Stimulated activated naive CD8-positive, alpha-beta T cell treated with anti-CD3 and anti-CD28 coated beads, Interleukin-15, amount 100 ng/mL, for 72 hours (primary cell): ENCODE measurements around the gene AHSP.
A peak's percentile ranks its signal among the peaks of the same experiment; 100 is the strongest.
"Not testable (repeated sequence)": the region's sequence is repeated elsewhere in the genome, so short reads cannot be mapped to it uniquely, and the experiment has no call there.

Experiments
- ATAC-seq: fragments of 150-1000 bp; cut with Tn5 transposase; 2 replicates; pipeline ENCODE4 v1.10.0; 2021; ENCODE audit warnings: mild to moderate bottlenecking, moderate library complexity
- DNase-seq, 2 donors: peaks; one replicate each; pipeline ENCODE4 v3.0.0; 2021 to 2022
- H3K27ac Mint-ChIP-seq, 2 donors: one replicate each; pipeline ENCODE4 v1.8.0; 2022; ENCODE audit warnings: mild to moderate bottlenecking in 2 of 2, mixed read lengths in 2 of 2, moderate library complexity in 2 of 2
- H3K27me3 Mint-ChIP-seq: one replicate; pipeline ENCODE4 v1.8.0; 2022; ENCODE audit warnings: mixed read lengths
- H3K4me1 Mint-ChIP-seq: one replicate; pipeline ENCODE4 v1.8.0; 2022; ENCODE audit warnings: mild to moderate bottlenecking, mixed read lengths
- H3K4me3 Mint-ChIP-seq, 2 donors: one replicate each; pipeline ENCODE4 v1.8.0; 2022; ENCODE audit warnings: mild to moderate bottlenecking in 2 of 2, mixed read lengths in 2 of 2, moderate library complexity in 1 of 2
- H3K9me3 Mint-ChIP-seq, 2 donors: one replicate each; pipeline ENCODE4 v1.8.0; 2022; ENCODE audit warnings: mixed read lengths in 2 of 2

The AHSP gene

DNA sequence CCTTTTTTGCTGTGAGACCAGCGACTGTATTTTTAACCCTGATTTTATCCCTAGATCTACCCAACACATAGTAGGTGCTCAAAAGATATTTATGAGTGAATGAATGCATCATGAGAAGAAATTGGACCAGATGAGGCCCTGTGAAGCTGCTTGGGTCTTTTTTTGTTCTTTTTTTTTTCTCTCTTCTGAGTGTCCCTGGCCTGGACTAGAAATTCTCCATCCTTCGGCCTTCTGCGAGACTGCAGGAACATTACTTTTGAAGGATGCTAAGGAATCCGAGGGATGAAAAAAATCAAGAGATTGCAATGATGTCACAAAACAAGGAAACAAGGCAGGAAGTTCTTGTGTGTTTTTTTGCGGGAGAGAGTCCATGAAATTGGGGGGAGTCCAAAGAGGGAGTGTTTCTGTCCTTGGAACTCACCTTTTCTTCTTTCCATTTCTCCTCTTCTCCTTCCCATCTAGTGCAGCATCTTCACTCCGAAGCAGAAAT lies 18.9 kb upstream of the AHSP start:
- ATAC-seq, result no peak
- DNase-seq, result no peak
- Mint-ChIP-seq H3K4me1 (peaks cover 50% of the 10 kb centered on the region), H3K9me3 (no peaks in the 10 kb centered on the region), H3K4me3 (peak overlapping the region; percentile 90 to 99), H3K27me3 (no peaks in the 10 kb centered on the region), H3K27ac (peak overlapping the region; percentile 99 to 100)

DNA sequence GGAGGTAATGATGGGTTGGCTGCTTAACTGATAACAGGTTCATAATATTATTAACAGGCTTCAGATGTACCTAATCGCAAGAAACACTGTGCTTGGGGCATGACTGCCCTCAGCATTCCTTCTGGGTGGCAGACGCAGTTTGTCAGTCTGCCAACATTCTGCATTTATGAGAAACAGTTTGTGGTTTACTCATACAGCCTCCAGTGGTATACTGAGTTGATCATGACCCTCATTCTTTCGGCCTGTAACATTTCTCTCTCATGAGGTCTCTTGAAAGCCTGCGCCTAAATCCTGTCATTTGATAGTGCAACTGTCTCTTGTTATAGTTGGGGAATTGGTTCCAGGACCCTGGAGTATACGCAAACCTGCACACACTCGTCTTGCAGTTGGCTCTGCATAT lies 14.6 kb upstream of the AHSP start:
- no peak overlapping the region for H3K4me3 Mint-ChIP-seq

DNA sequence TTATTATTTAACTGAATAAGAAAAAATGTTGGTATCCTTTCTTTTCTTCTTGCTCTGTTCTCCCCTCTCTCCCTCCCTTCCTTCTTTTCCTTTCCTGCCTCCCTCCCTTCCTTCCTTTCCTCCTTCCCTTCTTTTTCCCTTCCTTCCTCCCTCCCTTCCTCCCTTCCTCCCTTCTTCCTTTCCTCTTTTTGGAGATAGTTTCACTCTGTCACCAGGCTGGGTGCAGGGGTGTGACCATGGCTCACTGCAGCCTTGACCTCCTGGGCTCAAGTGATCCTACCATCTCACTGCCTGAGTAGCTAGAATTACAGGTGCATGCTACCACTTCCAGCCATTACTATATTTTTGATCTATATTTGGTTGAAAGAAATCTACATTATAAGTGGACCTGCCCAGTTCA lies 13.8 kb upstream of the AHSP start:
- H3K27ac Mint-ChIP-seq, result no peak overlapping the region
- peaks cover 26% of the 10 kb centered on the region for H3K4me1 Mint-ChIP-seq
- ATAC-seq (no peak), DNase-seq (no peak)
- no peaks in the 10 kb centered on the region for H3K27me3 Mint-ChIP-seq
- peaks cover 0 to 21% of the 10 kb centered on the region in 2 donors for H3K9me3 Mint-ChIP-seq
- no peak overlapping the region for H3K4me3 Mint-ChIP-seq

More for the DNA sequence above, 14.6 kb upstream of the AHSP start:
- Mint-ChIP-seq H3K4me1 (peaks cover 26% of the 10 kb centered on the region), H3K9me3 (peaks cover 0 to 21% of the 10 kb centered on the region in 2 donors), H3K27me3 (no peaks in the 10 kb centered on the region), H3K27ac (no peak overlapping the region)
- ATAC-seq (no peak), DNase-seq (no peak)

DNA sequence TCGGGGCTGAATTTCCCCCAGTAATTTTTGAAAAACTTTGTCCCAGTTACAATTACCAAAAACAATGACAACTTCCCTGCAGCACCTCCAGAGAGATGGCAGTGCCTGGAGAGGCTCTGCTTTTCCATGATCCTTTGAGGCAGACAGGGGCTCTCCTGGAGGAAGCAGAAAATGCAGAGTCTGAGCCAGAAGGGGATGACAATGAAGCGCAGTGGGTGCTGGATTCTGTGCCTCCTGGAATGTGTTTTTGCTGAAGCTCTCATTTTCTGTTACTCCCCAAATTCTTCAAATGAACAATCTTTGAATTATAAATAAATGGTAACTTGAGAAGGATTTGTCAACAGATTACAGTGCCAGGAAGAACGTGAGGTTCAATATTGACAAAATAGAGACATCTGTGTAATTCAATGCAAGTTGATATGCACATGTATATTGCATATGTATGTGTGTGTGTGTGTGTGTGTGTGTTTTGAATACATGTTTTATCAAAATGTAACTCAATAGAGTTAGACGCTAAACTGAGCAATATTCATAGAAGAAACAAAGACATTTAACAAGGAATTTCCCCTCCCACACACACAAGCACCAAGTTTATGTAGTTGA lies 9.8 kb upstream of the AHSP start:
- no peak overlapping the region for H3K4me3 Mint-ChIP-seq
- H3K27ac Mint-ChIP-seq, result peak overlapping the region in 1 of 2 donors; percentile 85
- H3K4me1 Mint-ChIP-seq, result peaks cover 7% of the 10 kb centered on the region
- ATAC-seq, result no peak
- peaks cover 6% of the 10 kb centered on the region for H3K27me3 Mint-ChIP-seq
- H3K9me3 Mint-ChIP-seq, result peaks cover 0 to 21% of the 10 kb centered on the region in 2 donors
- no peak for DNase-seq

DNA sequence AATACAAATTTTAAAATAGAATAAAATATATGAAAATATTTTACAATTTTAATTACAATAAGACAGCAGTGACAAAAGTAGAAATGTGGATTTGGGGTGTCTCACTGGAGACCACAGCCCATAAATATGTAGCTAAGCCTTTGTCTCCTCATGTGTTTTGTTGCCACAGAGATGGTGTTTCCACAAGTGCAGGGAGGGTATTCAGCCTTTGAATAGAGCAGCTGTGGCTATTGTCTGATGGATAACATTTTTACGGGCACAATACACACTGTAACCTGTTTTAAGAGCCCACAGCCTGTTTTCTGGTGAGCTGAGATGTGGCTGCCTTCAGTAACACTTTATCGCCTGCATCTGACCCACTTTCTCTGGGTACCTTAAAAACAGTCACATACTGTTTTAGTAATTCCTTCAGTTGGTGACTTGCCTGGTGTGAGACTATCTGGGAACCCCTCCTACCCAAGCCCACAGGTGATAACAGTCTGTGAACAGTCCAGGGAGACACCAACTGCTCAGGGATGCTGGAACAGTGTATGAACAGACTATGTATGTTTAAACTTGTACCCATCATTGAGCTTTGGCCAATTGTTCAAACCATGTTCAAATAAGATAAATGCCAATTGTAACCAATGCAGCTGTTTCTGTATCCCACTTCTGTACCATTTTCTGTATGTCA lies 7.8 kb upstream of the AHSP start:
- DNase-seq, result no peak
- H3K27me3 Mint-ChIP-seq, result peaks cover 6% of the 10 kb centered on the region
- peaks cover 7% of the 10 kb centered on the region for H3K4me1 Mint-ChIP-seq
- no peak overlapping the region for H3K4me3 Mint-ChIP-seq
- H3K27ac Mint-ChIP-seq, result no peak overlapping the region
- ATAC-seq, result no peak
- H3K9me3 Mint-ChIP-seq, result peaks cover 0 to 21% of the 10 kb centered on the region in 2 donors

DNA sequence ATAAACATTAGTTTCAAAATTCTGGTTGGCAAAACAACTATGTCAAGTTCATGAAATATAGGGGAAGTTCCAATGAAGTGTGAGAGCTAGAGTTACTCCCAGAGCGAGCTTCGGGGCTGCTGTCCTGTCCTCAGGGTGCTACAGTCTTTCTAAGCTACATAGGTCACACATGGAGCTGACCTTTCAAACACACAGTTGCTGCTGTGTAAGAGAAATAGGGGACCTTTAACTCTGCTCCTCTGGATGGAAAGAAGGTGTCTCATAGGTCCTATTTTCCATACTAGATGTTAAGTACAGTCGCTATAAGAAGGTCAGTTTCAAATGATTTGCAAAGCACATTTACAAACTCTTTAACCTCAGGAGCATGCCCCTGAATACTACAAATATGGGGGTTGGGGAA lies 6.3 kb upstream of the AHSP start:
- Mint-ChIP-seq H3K27me3 (peaks cover 6% of the 10 kb centered on the region), H3K9me3 (peaks cover 0 to 18% of the 10 kb centered on the region in 2 donors), H3K27ac (no peak overlapping the region), H3K4me3 (no peak overlapping the region), H3K4me1 (peaks cover 7% of the 10 kb centered on the region)
- ATAC-seq, result no peak
- no peak for DNase-seq

DNA sequence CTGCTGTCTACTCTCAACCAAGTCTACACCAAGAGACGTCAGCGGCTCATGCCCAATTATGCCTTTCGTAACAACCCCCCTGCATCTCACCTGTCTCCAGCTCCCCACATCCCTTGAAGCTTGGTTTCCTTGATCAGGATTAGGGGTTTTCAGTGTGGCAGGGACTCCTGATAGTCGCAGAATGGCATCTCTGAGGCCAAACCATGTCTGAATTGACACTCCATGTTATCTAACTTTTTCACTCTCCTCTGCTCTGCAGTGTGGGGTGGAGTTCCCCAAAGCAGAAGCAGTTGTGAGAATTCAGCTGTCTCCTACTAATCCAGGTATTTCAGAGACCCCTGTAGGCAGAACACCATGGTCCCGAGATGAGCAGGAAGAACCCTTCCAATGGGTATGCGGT lies 5.6 kb upstream of the AHSP start:
- Mint-ChIP-seq H3K9me3 (peaks cover 0 to 11% of the 10 kb centered on the region in 2 donors), H3K4me3 (no peak overlapping the region)
- ATAC-seq, result no peak

DNA sequence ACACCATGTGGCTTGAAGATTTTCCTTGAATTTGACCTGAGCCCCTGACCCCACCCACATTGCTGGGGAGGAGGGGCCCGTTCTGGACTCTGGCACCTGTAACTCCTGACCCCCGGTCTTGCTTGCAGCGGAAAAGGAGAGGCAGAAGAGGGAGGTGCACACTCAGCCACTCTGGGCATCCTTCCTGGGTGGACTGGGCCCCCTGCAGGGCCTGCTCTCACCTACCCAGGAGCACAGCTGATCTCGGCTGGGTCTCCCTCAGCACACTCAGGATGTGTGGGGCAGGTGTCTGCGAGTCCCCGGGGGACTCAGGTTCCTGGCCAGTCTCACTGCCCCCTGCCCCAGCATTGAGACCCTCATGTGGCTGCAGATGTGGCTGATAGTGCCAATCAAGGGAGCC lies 3.9 kb upstream of the AHSP start:
- H3K4me3 Mint-ChIP-seq, DNase-seq, ATAC-seq, H3K27ac Mint-ChIP-seq, H3K9me3 Mint-ChIP-seq: not testable (repeated sequence)
- H3K4me1 Mint-ChIP-seq, result peaks cover 14% of the 10 kb centered on the region
- H3K27me3 Mint-ChIP-seq, result peaks cover 17% of the 10 kb centered on the region

More for the DNA sequence above, 5.6 kb upstream of the AHSP start:
- Mint-ChIP-seq H3K27ac (no peak overlapping the region), H3K4me1 (peaks cover 7% of the 10 kb centered on the region), H3K27me3 (peaks cover 6% of the 10 kb centered on the region)
- no peak for DNase-seq

DNA sequence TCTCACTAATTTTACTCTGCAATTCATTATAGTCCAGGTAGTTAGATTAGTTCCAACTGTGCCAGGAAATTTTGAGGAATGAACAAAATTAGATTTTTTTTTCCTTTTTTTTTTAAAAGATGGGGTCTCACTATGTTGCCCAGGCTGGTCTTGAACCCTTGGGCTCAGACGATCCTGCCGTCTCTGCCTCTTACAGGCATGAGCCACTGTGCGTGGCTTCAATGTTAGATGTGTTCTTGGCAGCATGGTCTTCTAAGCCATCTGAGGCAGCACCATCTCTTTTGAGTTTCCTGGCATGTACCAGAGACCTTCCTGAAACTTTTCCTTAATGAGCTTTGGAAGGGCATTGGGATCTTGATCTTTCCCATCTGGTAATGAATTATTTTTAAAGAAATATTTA lies 2.6 kb upstream of the AHSP start:
- ATAC-seq (no peak), DNase-seq (no peak)
- peaks cover 30% of the 10 kb centered on the region for H3K27me3 Mint-ChIP-seq
- H3K9me3 Mint-ChIP-seq, result no peaks in the 10 kb centered on the region
- no peak overlapping the region for H3K27ac Mint-ChIP-seq
- H3K4me1 Mint-ChIP-seq, result peaks cover 20% of the 10 kb centered on the region
- no peak overlapping the region for H3K4me3 Mint-ChIP-seq

DNA sequence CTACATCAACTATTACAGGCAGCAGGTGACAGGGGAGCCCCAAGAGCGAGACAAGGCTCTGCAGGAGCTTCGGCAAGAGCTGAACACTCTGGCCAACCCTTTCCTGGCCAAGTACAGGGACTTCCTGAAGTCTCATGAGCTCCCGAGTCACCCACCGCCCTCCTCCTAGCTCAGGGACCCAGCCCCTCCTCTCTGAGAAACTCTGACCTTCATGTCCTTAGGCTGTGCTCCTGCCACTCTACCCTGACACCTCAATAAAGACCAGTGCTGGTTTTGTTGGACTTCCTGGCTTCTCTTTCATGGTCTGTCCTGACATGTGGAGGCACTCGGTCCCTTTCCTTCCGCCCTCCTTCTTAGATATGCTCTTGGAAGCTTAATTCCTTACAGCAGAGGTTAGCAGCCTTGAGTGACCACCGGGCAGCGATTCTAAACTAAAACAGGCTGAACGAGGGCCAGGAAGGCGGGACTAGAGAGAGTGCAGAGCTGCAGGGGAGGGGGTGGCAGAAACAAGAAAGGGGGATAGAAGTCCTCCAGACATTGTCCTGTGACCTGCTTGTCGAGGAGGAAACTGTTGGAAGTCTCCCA lies 915 bp downstream of the AHSP start:
- H3K4me1 Mint-ChIP-seq, result peaks cover 20% of the 10 kb centered on the region
- H3K9me3 Mint-ChIP-seq, result no peaks in the 10 kb centered on the region
- peak overlapping the region in 1 of 2 donors; percentile 44 for H3K27ac Mint-ChIP-seq
- ATAC-seq (no peak), DNase-seq (no peak)
- H3K4me3 Mint-ChIP-seq, result peak overlapping the region; percentile 23 to 53
- peaks cover 24% of the 10 kb centered on the region for H3K27me3 Mint-ChIP-seq

DNA sequence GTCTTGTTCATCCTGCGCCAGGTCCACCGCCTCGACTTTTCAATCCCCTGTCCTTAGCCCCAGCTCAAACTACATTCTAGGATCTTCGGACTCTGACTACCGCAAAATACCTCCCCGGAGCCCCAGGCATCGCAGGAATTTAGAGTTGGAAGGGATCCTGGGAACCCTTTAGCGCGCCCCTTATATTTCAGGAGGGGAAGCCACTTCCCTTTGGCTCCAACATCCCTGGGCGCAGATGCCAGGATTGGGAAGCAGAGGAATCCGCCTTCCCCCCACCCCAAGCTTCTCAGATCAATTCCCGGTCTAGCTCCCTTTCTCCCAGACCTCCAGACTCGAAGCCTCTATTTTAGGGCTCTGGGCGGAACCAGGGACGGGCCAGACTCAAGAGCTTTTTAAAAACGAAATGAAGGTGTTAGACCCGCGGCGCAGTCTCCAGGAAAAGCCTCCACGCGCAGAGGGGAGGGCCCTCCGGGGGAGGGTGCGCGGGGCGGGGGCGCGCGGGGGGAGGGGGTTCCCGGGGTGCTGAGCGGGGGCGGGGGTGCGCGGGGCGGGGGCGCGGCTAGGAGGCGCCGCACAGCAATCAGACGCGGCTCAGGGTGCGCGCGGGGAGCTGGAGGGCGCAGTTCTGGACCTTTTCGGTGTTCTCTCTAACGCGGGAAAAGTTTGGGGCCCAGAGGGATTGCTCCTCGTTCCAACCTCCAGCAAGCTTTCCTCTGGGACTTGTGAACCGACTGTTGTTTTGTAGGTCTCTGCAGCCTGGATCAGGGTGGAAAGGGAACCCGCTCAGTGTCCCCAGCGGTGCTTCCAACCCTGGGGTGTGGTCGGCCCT lies 1.6 kb downstream of the AHSP start:
- Mint-ChIP-seq H3K27ac (peak overlapping the region in 1 of 2 donors; percentile 20), H3K4me1 (peaks cover 20% of the 10 kb centered on the region), H3K27me3 (peaks cover 24% of the 10 kb centered on the region), H3K9me3 (no peaks in the 10 kb centered on the region), H3K4me3 (peak overlapping the region; percentile 52 to 53)
- no peak for DNase-seq
- ATAC-seq, result peak; percentile 48

DNA sequence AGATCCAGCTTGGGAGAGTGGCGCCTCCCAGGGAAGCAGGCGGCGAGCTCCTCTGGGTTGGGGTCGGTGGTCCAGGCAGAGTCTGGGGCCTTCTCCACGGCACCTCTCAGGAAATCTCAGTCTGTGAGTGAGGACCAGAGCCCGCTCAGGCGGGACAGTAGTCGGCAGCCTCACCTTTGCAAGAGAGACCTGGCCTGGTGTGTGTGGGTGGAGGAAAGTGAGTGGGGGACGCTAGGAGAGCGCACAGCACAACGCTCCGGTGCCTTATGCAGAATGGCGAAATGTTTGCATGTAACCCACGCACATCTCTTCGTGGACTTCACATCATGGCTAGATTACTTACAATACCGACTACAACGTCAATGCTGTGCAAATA lies 2.2 kb downstream of the AHSP start:
- ATAC-seq, result no peak
- H3K27ac Mint-ChIP-seq, result no peak overlapping the region
- H3K4me3 Mint-ChIP-seq, result peak overlapping the region in 1 of 2 donors; percentile 25
- peaks cover 20% of the 10 kb centered on the region for H3K4me1 Mint-ChIP-seq
- H3K9me3 Mint-ChIP-seq, result no peaks in the 10 kb centered on the region
- peaks cover 24% of the 10 kb centered on the region for H3K27me3 Mint-ChIP-seq
- no peak for DNase-seq

DNA sequence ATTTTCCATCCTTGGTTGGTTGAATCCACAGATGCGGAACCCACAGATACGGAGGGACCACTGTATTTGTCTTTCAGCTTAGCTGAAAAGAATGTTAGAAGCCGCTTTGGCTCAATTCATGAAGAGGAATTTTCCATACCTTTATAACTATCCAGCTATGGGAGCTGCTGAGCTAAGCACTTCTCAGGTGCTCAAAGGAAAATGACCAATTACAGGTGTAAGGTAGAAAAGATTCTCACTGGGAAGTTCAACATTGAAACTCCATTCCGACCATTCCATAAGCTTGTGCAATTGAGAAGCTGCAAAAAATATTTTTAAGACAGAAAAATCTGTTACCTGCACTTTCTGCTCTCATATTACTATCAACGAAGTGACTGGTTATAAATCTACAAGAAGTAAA lies 2.7 kb downstream of the AHSP start:
- ATAC-seq (no peak), DNase-seq (no peak)
- Mint-ChIP-seq H3K9me3 (no peaks in the 10 kb centered on the region), H3K27me3 (peaks cover 24% of the 10 kb centered on the region), H3K4me1 (peaks cover 20% of the 10 kb centered on the region), H3K27ac (no peak overlapping the region), H3K4me3 (no peak overlapping the region)

DNA sequence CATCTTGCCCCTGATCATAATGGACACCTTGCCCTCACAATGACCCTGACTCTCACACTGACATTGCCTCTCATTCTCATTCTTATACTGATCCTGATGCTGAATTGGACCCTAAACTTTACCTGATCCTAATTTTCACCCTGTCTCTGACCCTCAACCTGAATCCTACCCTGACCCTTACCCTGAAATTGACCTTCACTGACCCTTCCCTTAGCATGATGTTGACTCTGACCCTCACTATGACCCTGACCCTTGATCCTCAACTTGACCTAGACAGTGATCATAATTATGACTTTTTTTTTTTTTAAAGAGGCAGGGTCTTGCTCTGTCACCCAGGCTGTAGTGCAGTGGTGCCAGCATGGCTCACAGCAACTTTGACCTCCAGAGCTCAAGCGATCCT lies 3.4 kb downstream of the AHSP start:
- no peak for ATAC-seq
- no peak for DNase-seq
- H3K9me3 Mint-ChIP-seq, result no peaks in the 10 kb centered on the region

DNA sequence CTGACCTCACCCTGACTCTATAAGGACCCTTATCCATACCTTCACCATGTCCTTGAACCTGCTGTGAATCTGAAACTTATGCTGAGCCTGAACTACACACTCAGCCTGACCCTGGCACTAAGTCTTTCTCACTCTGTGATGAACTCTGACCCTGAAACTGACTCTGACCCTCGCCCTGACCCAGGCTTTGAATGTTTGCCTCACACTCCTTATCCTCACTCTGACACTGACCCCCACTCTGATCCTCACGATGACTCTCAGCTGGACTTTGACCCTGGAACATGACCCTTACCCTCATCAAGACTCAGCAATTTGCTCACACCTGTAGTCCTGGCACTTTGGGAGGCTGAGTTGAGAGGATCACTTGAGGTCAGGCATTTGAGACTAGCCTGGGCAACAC lies 4.4 kb downstream of the AHSP start:
- peaks cover 24% of the 10 kb centered on the region for H3K27me3 Mint-ChIP-seq
- DNase-seq (no peak), ATAC-seq (no peak)
- H3K4me3 Mint-ChIP-seq, result no peak overlapping the region
- no peak overlapping the region for H3K27ac Mint-ChIP-seq
- H3K9me3 Mint-ChIP-seq, result no peaks in the 10 kb centered on the region
- peaks cover 20% of the 10 kb centered on the region for H3K4me1 Mint-ChIP-seq

More for the DNA sequence above, 3.4 kb downstream of the AHSP start:
- Mint-ChIP-seq H3K27me3 (peaks cover 24% of the 10 kb centered on the region), H3K4me3 (no peak overlapping the region), H3K27ac (no peak overlapping the region), H3K4me1 (peaks cover 20% of the 10 kb centered on the region)
